HepG2 (cell line): ENCODE measurements around the gene SH2D7. TPM values are rescaled to one million over a fixed set of nuclear protein-coding genes. Genes with fewer than 3 reads are reported as not detected.

ENCODE experiments used
- BORCS8-MEF2B ChIP-seq: sonication (generic); formaldehyde crosslinking; IDR thresholded peaks from 2 replicates; pipeline ENCODE4 v1.8.0; 2022; ENCODE audit warnings: mild to moderate bottlenecking, missing genetic modification reagents
- ELF1 ChIP-seq: sonication (generic); formaldehyde crosslinking; IDR thresholded peaks from 2 replicates; pipeline ENCODE4 v1.4.0; 2020; ENCODE audit warnings: missing genetic modification reagents
- ELF4 ChIP-seq: sonication (generic); formaldehyde crosslinking; IDR thresholded peaks from 2 replicates; pipeline ENCODE4 v1.5.0; 2020; ENCODE audit warnings: missing genetic modification reagents, mild to moderate bottlenecking, moderate library complexity, borderline replicate concordance
- FIP1L1 ChIP-seq: fragments of 200-400 bp; formaldehyde crosslinking; IDR thresholded peaks from 2 replicates; pipeline ENCODE4 v1.6.1; 2018; ENCODE audit warnings: low read depth, mild to moderate bottlenecking, low read length, moderate library complexity, borderline replicate concordance; ENCODE audit not compliant: insufficient read depth
- FOXK1 ChIP-seq: sonication (generic); formaldehyde crosslinking; IDR thresholded peaks from 2 replicates; pipeline ENCODE4 v1.4.0; 2020; ENCODE audit warnings: low read depth, missing genetic modification reagents, borderline replicate concordance
- KMT2B ChIP-seq: IDR thresholded peaks from 2 replicates; pipeline ENCODE4 v1.6.1; 2016; ENCODE audit warnings: missing genetic modification reagents, missing compliant biosample characterization
- MYPOP ChIP-seq: sonication (generic); formaldehyde crosslinking; IDR thresholded peaks from 2 replicates; pipeline ENCODE4 v1.8.1; 2023; ENCODE audit warnings: mild to moderate bottlenecking, moderate library complexity, missing genetic modification reagents
- NFYB ChIP-seq: sonication (generic); formaldehyde crosslinking; IDR thresholded peaks from 2 replicates; pipeline ENCODE4 v1.4.0; 2020; ENCODE audit warnings: missing genetic modification reagents
- SKI ChIP-seq: fragments of 450-650 bp; IDR thresholded peaks from one replicate; pipeline ENCODE4 v1.6.1; 2018; ENCODE audit warnings: mild to moderate bottlenecking; ENCODE audit not compliant: partially characterized antibody
- SNAPC2 ChIP-seq: sonication (generic); formaldehyde crosslinking; IDR thresholded peaks from 2 replicates; pipeline ENCODE4 v1.8.1; 2022; ENCODE audit warnings: mild to moderate bottlenecking, missing genetic modification reagents
- TAF15 ChIP-seq: fragments of 200-400 bp; formaldehyde crosslinking; IDR thresholded peaks from one replicate; pipeline ENCODE4 v1.6.1; 2018; ENCODE audit warnings: mild to moderate bottlenecking, low read depth, low read length; ENCODE audit not compliant: poor library complexity, severe bottlenecking
- ZNF331 ChIP-seq: sonication (generic); formaldehyde crosslinking; IDR thresholded peaks from 2 replicates; pipeline ENCODE4 v1.4.0; 2020; ENCODE audit warnings: missing genetic modification reagents
- ZNF414 ChIP-seq: sonication (generic); formaldehyde crosslinking; IDR thresholded peaks from 2 replicates; pipeline ENCODE4 v1.5.0; 2020; ENCODE audit warnings: missing genetic modification reagents
- ZNF709 ChIP-seq: sonication (generic); formaldehyde crosslinking; IDR thresholded peaks from 2 replicates; pipeline ENCODE4 v1.5.0; 2020; ENCODE audit warnings: mild to moderate bottlenecking, missing genetic modification reagents
- ZSCAN21 ChIP-seq: sonication (generic); formaldehyde crosslinking; IDR thresholded peaks from 2 replicates; pipeline ENCODE4 v1.8.0; 2022; ENCODE audit warnings: mild to moderate bottlenecking, missing genetic modification reagents, moderate library complexity, borderline replicate concordance
- ZSCAN29 ChIP-seq: sonication (generic); formaldehyde crosslinking; conservative IDR thresholded peaks from 2 replicates; pipeline ENCODE4 v1.4.0; 2020; ENCODE audit warnings: mild to moderate bottlenecking, missing genetic modification reagents
- polyA plus RNA-seq, 8 experiments: library from polyadenylated mRNA; depleted of rRNA in 3 of 8; stranded (reverse) in 7 of 8; unstranded in 1 of 8; fragments of >200 nt; fragmentation: Illumina TruSeq in 4 of 8; extraction: Trizol in 4 of 8; gene quantifications; 2 replicates each; pipeline versions ENCODE4 v1.2.1 to v1.2.3, GENCODE V29; 2011 to 2016; ENCODE audit warnings: low read depth in 4 of 8, missing spikeins in 1 of 8, mixed read lengths in 1 of 8; ENCODE audit not compliant: insufficient read depth in 1 of 8
- total RNA-seq, 5 experiments: library from RNA; depleted of rRNA; stranded (reverse); fragments of >200 nt; fragmentation: Illumina TruSeq; extraction: Trizol; gene quantifications; 2 replicates each; pipeline ENCODE4 v1.2.3, GENCODE V29; 2016; ENCODE audit warnings: low read depth in 1 of 5
- TF ChIP-seq, protein P1 (sequence below): conservative IDR thresholded peaks from 2 replicates; pipeline ENCODE4 v1.6.1; 2018; ENCODE audit warnings: missing genetic modification reagents
- TF ChIP-seq, protein P2 (sequence below): sonication (generic); formaldehyde crosslinking; IDR thresholded peaks from 2 replicates; pipeline ENCODE4 v1.8.1; 2023; ENCODE audit warnings: mild to moderate bottlenecking, missing genetic modification reagents
- TF ChIP-seq, protein P3 (sequence below): sonication (generic); formaldehyde crosslinking; IDR thresholded peaks from 2 replicates; pipeline ENCODE4 v1.5.0; 2020; ENCODE audit warnings: mild to moderate bottlenecking, missing genetic modification reagents, borderline replicate concordance

Gene SH2D7
- total and polyA plus RNA-seq, 2 of the 13 experiments (the other 11 are each of a cell fraction or from before 2014, with no cell fraction given), result not detected

- TF ChIP-seq, protein P1, sequence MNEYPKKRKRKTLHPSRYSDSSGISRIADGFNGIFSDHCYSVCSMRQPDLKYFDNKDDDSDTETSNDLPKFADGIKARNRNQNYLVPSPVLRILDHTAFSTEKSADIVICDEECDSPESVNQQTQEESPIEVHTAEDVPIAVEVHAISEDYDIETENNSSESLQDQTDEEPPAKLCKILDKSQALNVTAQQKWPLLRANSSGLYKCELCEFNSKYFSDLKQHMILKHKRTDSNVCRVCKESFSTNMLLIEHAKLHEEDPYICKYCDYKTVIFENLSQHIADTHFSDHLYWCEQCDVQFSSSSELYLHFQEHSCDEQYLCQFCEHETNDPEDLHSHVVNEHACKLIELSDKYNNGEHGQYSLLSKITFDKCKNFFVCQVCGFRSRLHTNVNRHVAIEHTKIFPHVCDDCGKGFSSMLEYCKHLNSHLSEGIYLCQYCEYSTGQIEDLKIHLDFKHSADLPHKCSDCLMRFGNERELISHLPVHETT (CRISPR knock-in tag), result no peak
- TF ChIP-seq, protein P2, sequence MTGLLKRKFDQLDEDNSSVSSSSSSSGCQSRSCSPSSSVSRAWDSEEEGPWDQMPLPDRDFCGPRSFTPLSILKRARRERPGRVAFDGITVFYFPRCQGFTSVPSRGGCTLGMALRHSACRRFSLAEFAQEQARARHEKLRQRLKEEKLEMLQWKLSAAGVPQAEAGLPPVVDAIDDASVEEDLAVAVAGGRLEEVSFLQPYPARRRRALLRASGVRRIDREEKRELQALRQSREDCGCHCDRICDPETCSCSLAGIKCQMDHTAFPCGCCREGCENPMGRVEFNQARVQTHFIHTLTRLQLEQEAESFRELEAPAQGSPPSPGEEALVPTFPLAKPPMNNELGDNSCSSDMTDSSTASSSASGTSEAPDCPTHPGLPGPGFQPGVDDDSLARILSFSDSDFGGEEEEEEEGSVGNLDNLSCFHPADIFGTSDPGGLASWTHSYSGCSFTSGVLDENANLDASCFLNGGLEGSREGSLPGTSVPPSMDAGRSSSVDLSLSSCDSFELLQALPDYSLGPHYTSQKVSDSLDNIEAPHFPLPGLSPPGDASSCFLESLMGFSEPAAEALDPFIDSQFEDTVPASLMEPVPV (CRISPR knock-in tag), result no peak
- TF ChIP-seq MYPOP, result 0 out of 2 replicates have a peak, but pooled peaks have one; percentile 25
- no peak for TF ChIP-seq ZSCAN21 (CRISPR knock-in tag)
- no peak for TF ChIP-seq BORCS8-MEF2B (CRISPR knock-in tag)
- 0 out of 2 replicates have a peak, but pooled peaks have one; percentile 12 for TF ChIP-seq ELF1
- no peak for TF ChIP-seq SNAPC2 (CRISPR knock-in tag)
- 0 out of 2 replicates have a peak, but pooled peaks have one; percentile 10 for TF ChIP-seq KMT2B (CRISPR knock-in tag)
- TF ChIP-seq, protein P3, sequence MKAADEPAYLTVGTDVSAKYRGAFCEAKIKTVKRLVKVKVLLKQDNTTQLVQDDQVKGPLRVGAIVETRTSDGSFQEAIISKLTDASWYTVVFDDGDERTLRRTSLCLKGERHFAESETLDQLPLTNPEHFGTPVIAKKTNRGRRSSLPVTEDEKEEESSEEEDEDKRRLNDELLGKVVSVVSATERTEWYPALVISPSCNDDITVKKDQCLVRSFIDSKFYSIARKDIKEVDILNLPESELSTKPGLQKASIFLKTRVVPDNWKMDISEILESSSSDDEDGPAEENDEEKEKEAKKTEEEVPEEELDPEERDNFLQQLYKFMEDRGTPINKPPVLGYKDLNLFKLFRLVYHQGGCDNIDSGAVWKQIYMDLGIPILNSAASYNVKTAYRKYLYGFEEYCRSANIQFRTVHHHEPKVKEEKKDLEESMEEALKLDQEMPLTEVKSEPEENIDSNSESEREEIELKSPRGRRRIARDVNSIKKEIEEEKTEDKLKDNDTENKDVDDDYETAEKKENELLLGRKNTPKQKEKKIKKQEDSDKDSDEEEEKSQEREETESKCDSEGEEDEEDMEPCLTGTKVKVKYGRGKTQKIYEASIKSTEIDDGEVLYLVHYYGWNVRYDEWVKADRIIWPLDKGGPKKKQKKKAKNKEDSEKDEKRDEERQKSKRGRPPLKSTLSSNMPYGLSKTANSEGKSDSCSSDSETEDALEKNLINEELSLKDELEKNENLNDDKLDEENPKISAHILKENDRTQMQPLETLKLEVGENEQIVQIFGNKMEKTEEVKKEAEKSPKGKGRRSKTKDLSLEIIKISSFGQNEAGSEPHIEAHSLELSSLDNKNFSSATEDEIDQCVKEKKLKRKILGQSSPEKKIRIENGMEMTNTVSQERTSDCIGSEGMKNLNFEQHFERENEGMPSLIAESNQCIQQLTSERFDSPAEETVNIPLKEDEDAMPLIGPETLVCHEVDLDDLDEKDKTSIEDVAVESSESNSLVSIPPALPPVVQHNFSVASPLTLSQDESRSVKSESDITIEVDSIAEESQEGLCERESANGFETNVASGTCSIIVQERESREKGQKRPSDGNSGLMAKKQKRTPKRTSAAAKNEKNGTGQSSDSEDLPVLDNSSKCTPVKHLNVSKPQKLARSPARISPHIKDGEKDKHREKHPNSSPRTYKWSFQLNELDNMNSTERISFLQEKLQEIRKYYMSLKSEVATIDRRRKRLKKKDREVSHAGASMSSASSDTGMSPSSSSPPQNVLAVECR (CRISPR knock-in tag), result no peak
- TF ChIP-seq FOXK1, result no peak
- 0 out of 2 replicates have a peak, but pooled peaks have one; percentile 31 for TF ChIP-seq ZNF414
- 0 out of 2 replicates have a peak, but pooled peaks have one; percentile 10 for TF ChIP-seq ZNF331 (CRISPR knock-in tag)
- TF ChIP-seq ZSCAN29 (CRISPR knock-in tag), result no peak
- no peak for TF ChIP-seq SKI
- TF ChIP-seq NFYB (CRISPR knock-in tag), result no peak
- TF ChIP-seq ZNF709 (CRISPR knock-in tag), result 0 out of 2 replicates have a peak, but pooled peaks have one; percentile 25
- peak; percentile 42 for TF ChIP-seq TAF15
- TF ChIP-seq ELF4 (CRISPR knock-in tag), result no peak
- no peak for TF ChIP-seq FIP1L1
Observed at GRCh38 chr15:78149805-78150751, 57.7 kb downstream of the SH2D7 start (continued).
